Choroid plexus epithelial cell (primary cell): ENCODE measurements around the gene TESMIN.

ENCODE experiments used
- DNase-seq: peaks from one replicate; pipeline ENCODE4 v3.0.0-alpha.2; 2010; ENCODE audit warnings: low read depth
- H3K4me3 ChIP-seq: 2 replicates; pipeline ENCODE4 v1.5.1; 2011; ENCODE audit warnings: low read depth, mild to moderate bottlenecking, control low read depth, low read length, moderate library complexity
- CTCF ChIP-seq: conservative IDR thresholded peaks from 2 replicates; pipeline ENCODE4 v1.5.1; 2011; ENCODE audit warnings: low read depth, mild to moderate bottlenecking, control low read depth, inconsistent platforms, low read length, moderate library complexity

TESMIN gene

GRCh38 chr11:68782711-68783110 is 31.4 kb upstream of the TESMIN start:
- no peak for DNase-seq
- no peak for TF ChIP-seq CTCF
- H3K4me3 ChIP-seq, result no peak overlapping the region

- no peak overlapping the region for H3K4me3 ChIP-seq
- peak; percentile 14 for DNase-seq
- no peak for TF ChIP-seq CTCF
Observed at GRCh38 chr11:68780829-68781228, 29.5 kb upstream of the TESMIN start.

GRCh38 chr11:68778205-68778604 is 26.9 kb upstream of the TESMIN start:
- no peak for DNase-seq
- no peak for TF ChIP-seq CTCF
- no peak overlapping the region for H3K4me3 ChIP-seq

GRCh38 chr11:68776442-68777235 is 25.3 kb upstream of the TESMIN start:
- DNase-seq, result no peak
- TF ChIP-seq CTCF, result no peak
- no peak overlapping the region for H3K4me3 ChIP-seq

GRCh38 chr11:68775951-68776388 is 24.6 kb upstream of the TESMIN start:
- no peak for DNase-seq
- TF ChIP-seq CTCF, result no peak
- H3K4me3 ChIP-seq, result no peak overlapping the region

GRCh38 chr11:68774194-68774585 is 22.9 kb upstream of the TESMIN start:
- H3K4me3 ChIP-seq, result no peak overlapping the region
- TF ChIP-seq CTCF, result no peak
- DNase-seq, result no peak
